K562 (cell line): ENCODE measurements around the gene MUC16. TPM values are rescaled to one million over a fixed set of nuclear protein-coding genes. Genes with fewer than 3 reads are reported as not detected.

Experiments used
- polyA plus RNA-seq, 8 experiments: library from polyadenylated mRNA; depleted of rRNA in 4 of 8; stranded (reverse) in 5 of 8; unstranded in 3 of 8; fragments of >200 nt; fragmentation: Nextera tagmentation in 2 of 8; fragmentation: Illumina TruSeq in 1 of 8; extraction: Ambion mirVana in 2 of 8; extraction: Trizol in 1 of 8; gene quantifications; 2 replicates each; pipeline versions ENCODE4 v1.2.1 to v1.2.3, GENCODE V29; 2011 to 2014; ENCODE audit warnings: inconsistent platforms in 1 of 8, missing spikeins in 1 of 8
- total RNA-seq, 7 experiments: library from RNA; depleted of rRNA in 6 of 7; stranded (reverse); fragments of >200 nt in 6 of 7; fragmentation: Illumina TruSeq in 2 of 7; extraction: Trizol in 2 of 7; gene quantifications; 2 replicates each; pipeline versions ENCODE4 v1.2.1 to v1.2.3, GENCODE V29; 2011 to 2021; ENCODE audit warnings: low replicate concordance in 1 of 7

Gene MUC16
- total and polyA plus RNA-seq, 9 of the 15 experiments (the other 6 are each of a cell fraction or from before 2014, with no cell fraction given): not detected

Other genes with a start within 250 kb of the MUC16 start
Only the 7 nearest of the 10 such genes appear.
- not detected in 2 replicates for gene MBD3L1, start 178.0 kb downstream of the MUC16 start, total RNA-seq (2014; rRNA removed)
- not detected in 2 replicates for gene MBD3L1, start 178.0 kb downstream of the MUC16 start, total RNA-seq (2014; rRNA removed; fragmentation: Illumina TruSeq; extraction: Trizol)
- not detected in 2 replicates for gene MBD3L1, start 178.0 kb downstream of the MUC16 start, total RNA-seq (2015; rRNA removed; fragmentation: Illumina TruSeq; extraction: Trizol)
- gene MBD3L1, start 178.0 kb downstream of the MUC16 start, total RNA-seq (2021): not detected in 2 replicates
- not detected in 2 replicates for gene MBD3L1, start 178.0 kb downstream of the MUC16 start, polyA plus RNA-seq (2011; rRNA removed)
- gene MBD3L1, start 178.0 kb downstream of the MUC16 start, polyA plus RNA-seq (2014; fragmentation: Illumina TruSeq; extraction: Trizol): not detected in 2 replicates
- not detected for gene MBD3L1, start 178.0 kb downstream of the MUC16 start, polyA plus RNA-seq (2014; fragmentation: Nextera tagmentation; extraction: Ambion mirVana)
- not detected in 2 replicates for gene MBD3L1, start 178.0 kb downstream of the MUC16 start, polyA plus RNA-seq (2014; rRNA removed)
- not detected in 2 replicates for gene OR1M1, start 76.7 kb upstream of the MUC16 start, total RNA-seq (2014; rRNA removed)
- not detected in 2 replicates for gene OR1M1, start 76.7 kb upstream of the MUC16 start, total RNA-seq (2014; rRNA removed; fragmentation: Illumina TruSeq; extraction: Trizol)
- gene OR1M1, start 76.7 kb upstream of the MUC16 start, total RNA-seq (2015; rRNA removed; fragmentation: Illumina TruSeq; extraction: Trizol): not detected in 2 replicates
- not detected in 2 replicates for gene OR1M1, start 76.7 kb upstream of the MUC16 start, total RNA-seq (2021)
- gene OR1M1, start 76.7 kb upstream of the MUC16 start, polyA plus RNA-seq (2011; rRNA removed): not detected in 2 replicates
- gene OR1M1, start 76.7 kb upstream of the MUC16 start, polyA plus RNA-seq (2014; fragmentation: Illumina TruSeq; extraction: Trizol): not detected in 2 replicates
- gene OR1M1, start 76.7 kb upstream of the MUC16 start, polyA plus RNA-seq (2014; fragmentation: Nextera tagmentation; extraction: Ambion mirVana): not detected
- not detected in 2 replicates for gene OR1M1, start 76.7 kb upstream of the MUC16 start, polyA plus RNA-seq (2014; rRNA removed)
- gene OR7G2, start 97.1 kb upstream of the MUC16 start, total RNA-seq (2014; rRNA removed): not detected in 2 replicates
- gene OR7G2, start 97.1 kb upstream of the MUC16 start, total RNA-seq (2014; rRNA removed; fragmentation: Illumina TruSeq; extraction: Trizol): not detected in 2 replicates
- not detected in 2 replicates for gene OR7G2, start 97.1 kb upstream of the MUC16 start, total RNA-seq (2015; rRNA removed; fragmentation: Illumina TruSeq; extraction: Trizol)
- not detected in 2 replicates for gene OR7G2, start 97.1 kb upstream of the MUC16 start, total RNA-seq (2021)
- gene OR7G2, start 97.1 kb upstream of the MUC16 start, polyA plus RNA-seq (2011; rRNA removed): 0.16 and 0.20 TPM in 2 replicates
- not detected in 2 replicates for gene OR7G2, start 97.1 kb upstream of the MUC16 start, polyA plus RNA-seq (2014; fragmentation: Illumina TruSeq; extraction: Trizol)
- not detected for gene OR7G2, start 97.1 kb upstream of the MUC16 start, polyA plus RNA-seq (2014; fragmentation: Nextera tagmentation; extraction: Ambion mirVana)
- gene OR7G2, start 97.1 kb upstream of the MUC16 start, polyA plus RNA-seq (2014; rRNA removed): not detected in 2 replicates
- not detected in 2 replicates for gene OR7G1, start 105.4 kb upstream of the MUC16 start, total RNA-seq (2014; rRNA removed)
- not detected in 2 replicates for gene OR7G1, start 105.4 kb upstream of the MUC16 start, total RNA-seq (2014; rRNA removed; fragmentation: Illumina TruSeq; extraction: Trizol)
- gene OR7G1, start 105.4 kb upstream of the MUC16 start, total RNA-seq (2015; rRNA removed; fragmentation: Illumina TruSeq; extraction: Trizol): not detected in 2 replicates
- gene OR7G1, start 105.4 kb upstream of the MUC16 start, total RNA-seq (2021): not detected in 2 replicates
- not detected in 2 replicates for gene OR7G1, start 105.4 kb upstream of the MUC16 start, polyA plus RNA-seq (2011; rRNA removed)
- not detected in 2 replicates for gene OR7G1, start 105.4 kb upstream of the MUC16 start, polyA plus RNA-seq (2014; fragmentation: Illumina TruSeq; extraction: Trizol)
- not detected for gene OR7G1, start 105.4 kb upstream of the MUC16 start, polyA plus RNA-seq (2014; fragmentation: Nextera tagmentation; extraction: Ambion mirVana)
- gene OR7G1, start 105.4 kb upstream of the MUC16 start, polyA plus RNA-seq (2014; rRNA removed): not detected in 2 replicates
- not detected in 2 replicates for gene OR7G3, start 116.5 kb upstream of the MUC16 start, total RNA-seq (2014; rRNA removed)
- not detected in 2 replicates for gene OR7G3, start 116.5 kb upstream of the MUC16 start, total RNA-seq (2014; rRNA removed; fragmentation: Illumina TruSeq; extraction: Trizol)
- not detected in 2 replicates for gene OR7G3, start 116.5 kb upstream of the MUC16 start, total RNA-seq (2015; rRNA removed; fragmentation: Illumina TruSeq; extraction: Trizol)
- not detected in 2 replicates for gene OR7G3, start 116.5 kb upstream of the MUC16 start, total RNA-seq (2021)
- not detected in 2 replicates for gene OR7G3, start 116.5 kb upstream of the MUC16 start, polyA plus RNA-seq (2011; rRNA removed)
- not detected in 2 replicates for gene OR7G3, start 116.5 kb upstream of the MUC16 start, polyA plus RNA-seq (2014; fragmentation: Illumina TruSeq; extraction: Trizol)
- gene OR7G3, start 116.5 kb upstream of the MUC16 start, polyA plus RNA-seq (2014; fragmentation: Nextera tagmentation; extraction: Ambion mirVana): not detected
- not detected in 2 replicates for gene OR7G3, start 116.5 kb upstream of the MUC16 start, polyA plus RNA-seq (2014; rRNA removed)
- gene ZNF317, start 130.0 kb upstream of the MUC16 start, total RNA-seq (2014; rRNA removed): 17.3 and 21.7 TPM in 2 replicates
- gene ZNF317, start 130.0 kb upstream of the MUC16 start, total RNA-seq (2014; rRNA removed; fragmentation: Illumina TruSeq; extraction: Trizol): 35.4 and 37.7 TPM in 2 replicates
- gene ZNF317, start 130.0 kb upstream of the MUC16 start, total RNA-seq (2015; rRNA removed; fragmentation: Illumina TruSeq; extraction: Trizol): 31.4 and 34.8 TPM in 2 replicates
- gene ZNF317, start 130.0 kb upstream of the MUC16 start, total RNA-seq (2021): 37.1 and 43.2 TPM in 2 replicates
- gene ZNF317, start 130.0 kb upstream of the MUC16 start, polyA plus RNA-seq (2011; rRNA removed): 20.1 and 23.1 TPM in 2 replicates
- 38.6 and 40.5 TPM in 2 replicates for gene ZNF317, start 130.0 kb upstream of the MUC16 start, polyA plus RNA-seq (2014; fragmentation: Illumina TruSeq; extraction: Trizol)
- 10 to 100 TPM; 23.9 to 37.9 TPM for gene ZNF317, start 130.0 kb upstream of the MUC16 start, polyA plus RNA-seq (2014; fragmentation: Nextera tagmentation; extraction: Ambion mirVana)
- gene ZNF317, start 130.0 kb upstream of the MUC16 start, polyA plus RNA-seq (2014; rRNA removed): 17.3 and 18.6 TPM in 2 replicates
- gene OR7D2, start 168.6 kb upstream of the MUC16 start, total RNA-seq (2014; rRNA removed): 0.05 and 0.20 TPM in 2 replicates
- 0.45 and 0.51 TPM in 2 replicates for gene OR7D2, start 168.6 kb upstream of the MUC16 start, total RNA-seq (2014; rRNA removed; fragmentation: Illumina TruSeq; extraction: Trizol)
- gene OR7D2, start 168.6 kb upstream of the MUC16 start, total RNA-seq (2015; rRNA removed; fragmentation: Illumina TruSeq; extraction: Trizol): 0.43 and 0.72 TPM in 2 replicates
- gene OR7D2, start 168.6 kb upstream of the MUC16 start, total RNA-seq (2021): 0.40 and 0.49 TPM in 2 replicates
- gene OR7D2, start 168.6 kb upstream of the MUC16 start, polyA plus RNA-seq (2011; rRNA removed): 0.75 and 1.2 TPM in 2 replicates
- gene OR7D2, start 168.6 kb upstream of the MUC16 start, polyA plus RNA-seq (2014; fragmentation: Illumina TruSeq; extraction: Trizol): 0.39 and 0.62 TPM in 2 replicates
- under 1 TPM; 0.22 to 0.25 TPM for gene OR7D2, start 168.6 kb upstream of the MUC16 start, polyA plus RNA-seq (2014; fragmentation: Nextera tagmentation; extraction: Ambion mirVana)
- gene OR7D2, start 168.6 kb upstream of the MUC16 start, polyA plus RNA-seq (2014; rRNA removed): 0.42 and 0.45 TPM in 2 replicates